IPS-18a (cell line): ENCODE results near the gene ITPR3.

Source experiments
- H3K27ac ChIP-seq: one replicate; pipeline ENCODE4 v1.5.1; 2013; ENCODE audit warnings: low read length
- H3K27me3 ChIP-seq: one replicate; pipeline ENCODE4 v1.6.1; 2013; ENCODE audit warnings: mild to moderate bottlenecking, low read length; ENCODE audit not compliant: control insufficient read depth, insufficient read depth
- H3K36me3 ChIP-seq: one replicate; pipeline ENCODE4 v1.6.1; 2013; ENCODE audit warnings: low read depth, low read length; ENCODE audit not compliant: control insufficient read depth
- H3K4me1 ChIP-seq: one replicate; pipeline ENCODE4 v1.6.1; 2013; ENCODE audit warnings: low read depth, low read length; ENCODE audit not compliant: control insufficient read depth
- H3K4me3 ChIP-seq: one replicate; pipeline ENCODE4 v1.5.1; 2013; ENCODE audit warnings: low read length
- H3K9ac ChIP-seq: one replicate; pipeline ENCODE4 v1.6.1; 2013; ENCODE audit warnings: mild to moderate bottlenecking, low read length, moderate library complexity
- H3K9me3 ChIP-seq: one replicate; pipeline ENCODE4 v1.6.1; 2013; ENCODE audit warnings: low read depth, low read length; ENCODE audit not compliant: control insufficient read depth

Gene ITPR3

GRCh38 chr6:33665957-33666356, 44.8 kb downstream of the ITPR3 start:
- Histone ChIP-seq H3K4me3 (no peak overlapping the region), H3K27ac (no peak overlapping the region), H3K9me3 (no peaks in the 10 kb centered on the region), H3K27me3 (no peaks in the 10 kb centered on the region), H3K9ac (no peak overlapping the region), H3K4me1 (no peaks in the 10 kb centered on the region), H3K36me3 (peaks cover 15% of the 10 kb centered on the region)

- H3K4me1 ChIP-seq, result no peaks in the 10 kb centered on the region
- H3K4me3 ChIP-seq, result no peak overlapping the region
- no peak overlapping the region for H3K27ac ChIP-seq
- H3K36me3 ChIP-seq, result peaks cover 19% of the 10 kb centered on the region
- H3K9ac ChIP-seq, result no peak overlapping the region
- no peaks in the 10 kb centered on the region for H3K9me3 ChIP-seq
- H3K27me3 ChIP-seq, result no peaks in the 10 kb centered on the region
Measured at GRCh38 chr6:33667072-33667471, 46.0 kb downstream of the ITPR3 start.

GRCh38 chr6:33667776-33668175, 46.7 kb downstream of the ITPR3 start:
- Histone ChIP-seq H3K4me1 (no peaks in the 10 kb centered on the region), H3K36me3 (peaks cover 19% of the 10 kb centered on the region)

GRCh38 chr6:33668328-33668727, 47.2 kb downstream of the ITPR3 start:
- H3K9ac ChIP-seq, result no peak overlapping the region
- peaks cover 19% of the 10 kb centered on the region for H3K36me3 ChIP-seq

More at GRCh38 chr6:33667776-33668175, 46.7 kb downstream of the ITPR3 start:
- no peaks in the 10 kb centered on the region for H3K27me3 ChIP-seq
- no peak overlapping the region for H3K4me3 ChIP-seq
- H3K27ac ChIP-seq, result no peak overlapping the region
- no peak overlapping the region for H3K9ac ChIP-seq
- no peaks in the 10 kb centered on the region for H3K9me3 ChIP-seq

GRCh38 chr6:33668914-33669313, 47.8 kb downstream of the ITPR3 start:
- no peak overlapping the region for H3K27ac ChIP-seq
- no peaks in the 10 kb centered on the region for H3K9me3 ChIP-seq
- H3K9ac ChIP-seq, result no peak overlapping the region
- H3K4me1 ChIP-seq, result no peaks in the 10 kb centered on the region
- peaks cover 19% of the 10 kb centered on the region for H3K36me3 ChIP-seq
- no peaks in the 10 kb centered on the region for H3K27me3 ChIP-seq
- H3K4me3 ChIP-seq, result no peak overlapping the region

More at GRCh38 chr6:33668328-33668727, 47.2 kb downstream of the ITPR3 start:
- Histone ChIP-seq H3K4me1 (no peaks in the 10 kb centered on the region), H3K9me3 (no peaks in the 10 kb centered on the region), H3K4me3 (no peak overlapping the region), H3K27me3 (no peaks in the 10 kb centered on the region), H3K27ac (no peak overlapping the region)

- H3K9me3 ChIP-seq, result no peaks in the 10 kb centered on the region
- no peaks in the 10 kb centered on the region for H3K4me1 ChIP-seq
Measured at GRCh38 chr6:33670086-33670660, 49.1 kb downstream of the ITPR3 start.

GRCh38 chr6:33670971-33671743, 50.0 kb downstream of the ITPR3 start:
- H3K27ac ChIP-seq, result no peak overlapping the region
- H3K4me3 ChIP-seq, result no peak overlapping the region
- no peaks in the 10 kb centered on the region for H3K9me3 ChIP-seq
- no peaks in the 10 kb centered on the region for H3K27me3 ChIP-seq
- peaks cover 19% of the 10 kb centered on the region for H3K36me3 ChIP-seq
- no peak overlapping the region for H3K9ac ChIP-seq
- no peaks in the 10 kb centered on the region for H3K4me1 ChIP-seq

More at GRCh38 chr6:33670086-33670660, 49.1 kb downstream of the ITPR3 start:
- Histone ChIP-seq H3K4me3 (no peak overlapping the region), H3K36me3 (peaks cover 19% of the 10 kb centered on the region), H3K27me3 (no peaks in the 10 kb centered on the region), H3K27ac (no peak overlapping the region), H3K9ac (no peak overlapping the region)

- Histone ChIP-seq H3K27ac (no peak overlapping the region), H3K9me3 (no peaks in the 10 kb centered on the region), H3K4me1 (no peaks in the 10 kb centered on the region), H3K9ac (no peak overlapping the region), H3K27me3 (no peaks in the 10 kb centered on the region), H3K36me3 (peaks cover 15% of the 10 kb centered on the region), H3K4me3 (no peak overlapping the region)
Measured at GRCh38 chr6:33671744-33672072, 50.6 kb downstream of the ITPR3 start.

GRCh38 chr6:33672808-33673207, 51.7 kb downstream of the ITPR3 start:
- no peak overlapping the region for H3K9ac ChIP-seq
- H3K36me3 ChIP-seq, result peaks cover 15% of the 10 kb centered on the region
- no peak overlapping the region for H3K27ac ChIP-seq
- no peak overlapping the region for H3K4me3 ChIP-seq
- H3K9me3 ChIP-seq, result no peaks in the 10 kb centered on the region
- no peaks in the 10 kb centered on the region for H3K4me1 ChIP-seq
- H3K27me3 ChIP-seq, result no peaks in the 10 kb centered on the region

- Histone ChIP-seq H3K27ac (no peak overlapping the region), H3K36me3 (peaks cover 8% of the 10 kb centered on the region), H3K9me3 (no peaks in the 10 kb centered on the region), H3K4me3 (no peak overlapping the region), H3K27me3 (no peaks in the 10 kb centered on the region), H3K9ac (no peak overlapping the region), H3K4me1 (no peaks in the 10 kb centered on the region)
Measured at GRCh38 chr6:33673851-33674250, 52.7 kb downstream of the ITPR3 start.

GRCh38 chr6:33675968-33676367, 54.8 kb downstream of the ITPR3 start:
- no peak overlapping the region for H3K9ac ChIP-seq
- no peaks in the 10 kb centered on the region for H3K27me3 ChIP-seq
- peaks cover 25% of the 10 kb centered on the region for H3K36me3 ChIP-seq
- H3K27ac ChIP-seq, result no peak overlapping the region
- no peaks in the 10 kb centered on the region for H3K4me1 ChIP-seq
- no peak overlapping the region for H3K4me3 ChIP-seq
- no peaks in the 10 kb centered on the region for H3K9me3 ChIP-seq
